Fibroblast of upper back skin (primary cell): ENCODE data around the gene ADAM15.

Experiments
- DNase-seq: peaks from one replicate; pipeline ENCODE4 v3.0.0-alpha.2; 2013

The ADAM15 gene

DNA sequence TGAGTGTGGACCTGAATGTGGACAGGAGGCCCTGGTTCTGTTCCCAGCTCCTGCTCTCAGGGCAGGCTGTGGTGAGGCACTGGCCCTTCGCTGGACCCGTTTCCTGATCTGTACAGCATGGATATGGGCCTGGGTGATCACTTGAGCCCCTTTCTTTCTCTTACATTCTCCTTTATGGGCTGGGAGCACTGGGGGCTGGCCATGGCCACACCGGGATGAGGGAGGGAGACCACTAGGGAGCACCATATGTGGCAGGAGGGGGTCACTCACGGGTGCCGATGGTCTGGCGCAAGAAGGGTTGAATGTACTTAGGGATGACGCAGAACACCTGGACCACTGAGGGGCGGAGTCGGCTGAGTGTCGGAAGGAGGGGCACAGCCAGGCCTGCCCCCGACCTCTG is 20.2 kb upstream of the ADAM15 start:
- no peak for DNase-seq

DNA sequence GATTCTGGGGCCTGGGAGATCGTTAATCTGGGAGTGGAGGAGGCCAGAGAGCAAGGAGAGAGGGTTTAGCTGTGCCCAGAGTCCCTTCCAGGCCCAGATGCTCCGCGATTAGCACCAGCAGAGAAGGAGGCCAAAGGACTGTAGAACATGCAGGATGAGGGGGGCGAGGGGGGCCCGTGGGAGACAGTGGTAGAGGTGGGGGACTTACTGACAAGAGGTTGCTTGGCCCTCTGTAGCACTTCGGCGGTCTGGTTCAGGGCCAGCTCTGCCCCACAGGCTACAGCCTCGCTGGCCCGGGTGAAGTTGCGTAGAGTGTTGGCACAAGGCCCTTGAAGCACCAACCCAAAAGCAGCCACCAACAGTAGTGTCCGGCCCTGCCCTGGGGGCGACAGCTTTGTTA is 18.2 kb upstream of the ADAM15 start:
- no peak for DNase-seq

DNA sequence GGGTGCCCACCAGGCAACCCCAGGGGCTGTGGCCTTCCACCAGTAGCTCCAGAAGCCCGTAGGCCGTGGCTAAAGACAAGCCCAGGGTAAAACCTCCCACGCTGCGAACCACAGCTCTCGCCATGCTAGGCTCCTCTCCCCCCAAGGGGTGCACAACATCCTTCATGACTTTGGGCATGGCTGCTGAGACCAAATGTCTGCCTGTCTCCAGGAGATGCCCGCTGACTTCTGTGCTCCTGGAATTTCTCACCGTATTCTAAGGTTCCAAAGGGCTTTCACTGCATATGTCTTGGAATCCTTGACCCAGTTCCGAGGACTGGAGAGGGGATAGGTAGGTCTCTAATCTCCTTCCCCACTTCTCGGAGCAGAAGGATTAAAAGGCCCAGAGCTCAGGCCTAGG is 17.6 kb upstream of the ADAM15 start, which contains the start of the genes DCST1 and DCST2:
DCST1 (plus strand) TSS at position 301 of the 400 bp plus-strand sequence. CDS start 213 bp downstream, outside the sequence.
DCST2 (minus strand) TSS at position 258 of the 400 bp plus-strand sequence; CDS start at position 178, 80 bp downstream.
- no peak for DNase-seq

DNA sequence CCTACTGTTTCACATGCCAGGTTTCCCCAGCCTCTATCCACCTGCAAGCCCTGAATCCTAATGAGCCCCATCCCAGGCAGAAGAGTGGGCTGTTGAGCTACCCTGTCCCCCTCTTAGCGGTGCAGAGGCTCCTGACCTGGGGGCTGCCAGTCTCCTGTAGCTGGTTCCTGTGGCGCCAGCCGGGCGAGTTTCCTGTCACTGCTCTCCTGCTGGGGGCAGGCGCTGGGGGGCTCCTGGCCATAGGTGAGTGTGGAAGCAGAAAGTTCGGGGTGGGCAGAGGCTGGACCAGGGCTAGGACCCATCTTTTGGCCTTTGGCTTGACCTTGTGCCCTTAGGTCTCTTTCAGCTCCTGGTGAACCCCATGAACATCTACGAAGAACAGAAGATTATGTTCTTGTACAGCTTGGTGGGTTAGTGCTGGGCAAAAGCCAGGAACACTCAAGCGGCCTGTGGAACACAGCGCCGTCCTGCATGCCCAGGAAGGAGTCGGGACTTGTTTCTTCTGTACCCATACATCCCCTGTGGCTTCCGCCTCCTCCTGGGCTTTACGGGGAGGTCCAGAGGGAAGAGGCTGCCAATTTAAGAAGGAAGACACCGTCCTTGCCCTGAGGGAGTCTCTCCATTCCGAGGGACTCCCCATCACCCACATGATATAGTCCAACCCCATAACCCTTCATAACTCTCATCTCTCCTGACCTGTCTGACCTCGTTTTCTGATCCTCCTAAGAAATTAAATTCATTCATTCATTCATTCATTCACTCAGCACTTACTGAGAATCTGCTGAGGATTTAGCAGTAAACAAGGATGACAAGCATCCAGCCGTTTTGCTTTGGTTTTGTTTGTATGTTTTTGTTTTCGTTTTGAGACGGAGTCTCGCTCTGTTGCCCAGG is 16.6 kb upstream of the ADAM15 start:
- no peak for DNase-seq

DNA sequence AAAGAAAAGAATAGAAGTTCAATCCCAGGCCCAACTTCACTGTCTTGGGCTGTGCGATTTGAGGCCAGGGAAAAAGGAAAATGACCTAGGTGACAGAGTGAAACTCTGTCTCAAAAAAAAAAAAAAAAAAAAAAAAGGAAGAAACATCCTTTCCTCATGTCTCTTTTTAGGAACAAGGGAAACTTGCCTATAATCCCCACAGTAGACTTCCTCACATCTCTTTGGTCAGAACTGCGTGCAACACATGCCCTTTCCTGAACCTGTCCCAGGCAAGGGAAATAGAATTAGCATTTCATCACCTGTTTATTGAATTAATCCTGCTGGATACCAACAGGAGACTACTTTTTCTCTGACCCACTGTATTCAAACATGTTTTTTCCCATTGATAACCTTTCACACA is 15.2 kb upstream of the ADAM15 start:
- DNase-seq, result no peak

DNA sequence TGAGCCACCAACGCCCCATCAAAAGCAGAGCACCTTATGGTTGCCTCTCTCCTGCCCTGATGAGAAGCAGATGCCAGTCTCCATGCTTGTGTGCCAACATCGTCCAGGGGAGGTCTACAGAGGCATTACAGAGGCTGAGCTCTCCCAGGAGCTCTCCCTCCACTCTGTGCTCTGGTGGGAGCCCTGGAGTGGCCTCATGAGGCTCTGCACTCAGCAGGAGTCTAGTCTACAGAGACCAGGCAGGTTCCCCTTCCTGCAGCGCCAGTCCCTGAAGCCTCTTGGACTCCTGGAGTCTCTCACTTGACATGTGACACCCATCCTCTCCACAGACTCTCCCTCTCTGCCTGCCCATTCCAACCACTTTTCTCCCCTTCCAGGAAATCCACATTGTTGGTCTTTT is 14.1 kb upstream of the ADAM15 start:
- DNase-seq, result no peak

DNA sequence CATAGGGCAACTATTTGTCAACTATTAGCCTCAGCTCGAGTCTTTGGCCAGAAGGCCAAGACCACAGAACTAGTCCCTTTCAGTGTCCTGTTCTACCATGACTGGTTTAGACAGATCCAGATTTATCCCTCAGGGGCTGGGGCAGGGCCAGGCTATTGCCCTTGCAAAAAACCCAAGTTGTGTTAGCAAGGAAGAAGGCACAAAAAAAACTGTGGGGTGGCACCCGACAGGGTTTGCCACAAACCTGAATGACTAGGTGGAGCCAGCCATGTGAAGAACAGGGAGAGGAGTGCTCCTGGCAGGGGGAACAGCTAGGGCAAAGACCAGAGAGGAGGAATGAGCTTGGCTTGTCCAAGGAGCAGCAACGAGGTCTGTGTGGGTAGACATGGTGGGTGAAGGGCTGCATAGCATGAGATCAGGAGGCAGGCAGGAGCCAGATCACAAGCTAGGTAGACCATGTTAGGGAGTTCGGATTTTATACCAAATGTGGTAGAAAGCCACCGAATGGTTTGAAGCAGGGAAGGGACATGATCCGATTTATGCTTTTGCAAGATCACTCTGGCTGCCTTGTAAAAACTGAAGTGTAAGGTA is 13.2 kb upstream of the ADAM15 start:
- no peak for DNase-seq

DNA sequence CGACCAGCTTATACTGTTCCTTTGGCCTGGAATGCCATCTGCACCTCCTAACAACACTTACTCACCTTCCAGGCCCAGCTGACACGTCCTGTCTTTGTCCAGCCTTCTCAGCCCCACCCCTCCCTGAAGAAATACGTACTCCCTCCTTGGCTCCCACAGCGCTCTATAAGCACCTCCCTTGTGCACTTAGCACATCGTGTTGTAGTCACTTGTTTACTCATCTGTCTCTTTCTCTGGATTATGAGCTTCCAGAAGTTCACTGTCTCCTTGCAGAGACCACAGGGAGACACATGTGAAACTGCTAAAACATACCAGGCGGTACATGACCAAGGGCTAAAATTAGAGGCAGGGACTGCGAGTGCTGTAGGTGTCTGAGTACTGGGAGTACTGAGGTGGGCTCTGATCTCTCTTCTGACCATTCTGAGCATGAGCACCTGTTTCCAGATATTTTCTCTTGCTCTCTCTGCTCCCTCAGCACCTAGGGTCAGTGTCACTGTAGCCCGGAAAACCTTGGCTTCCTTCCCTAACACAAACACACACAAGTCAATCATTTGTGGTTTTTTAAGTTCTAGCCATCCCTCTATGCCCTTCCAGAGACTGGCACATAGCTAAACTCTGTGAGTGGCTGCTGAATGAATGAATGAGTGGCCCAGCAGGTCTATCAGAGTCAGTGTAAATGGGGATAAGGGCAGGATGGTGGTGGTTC is 12.4 kb upstream of the ADAM15 start:
- no peak for DNase-seq

DNA sequence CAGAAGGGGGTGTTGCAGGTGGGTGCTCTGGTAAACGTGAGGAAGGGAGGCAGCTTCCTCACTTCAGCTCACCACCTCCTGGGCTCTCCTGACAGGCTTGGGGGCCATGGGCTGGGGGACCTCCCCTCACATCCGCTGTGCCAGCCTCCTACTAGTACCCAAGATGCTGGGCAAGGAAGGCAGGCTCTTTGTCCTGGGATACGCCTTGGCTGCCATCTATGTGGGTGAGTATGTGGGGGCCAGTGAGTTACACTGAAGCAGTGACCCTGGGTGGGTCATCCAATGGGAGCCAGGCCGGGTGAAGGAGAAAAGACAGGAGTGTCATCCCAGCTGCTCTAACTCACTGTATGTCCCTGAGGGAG is 11.8 kb upstream of the ADAM15 start:
- no peak for DNase-seq

DNA sequence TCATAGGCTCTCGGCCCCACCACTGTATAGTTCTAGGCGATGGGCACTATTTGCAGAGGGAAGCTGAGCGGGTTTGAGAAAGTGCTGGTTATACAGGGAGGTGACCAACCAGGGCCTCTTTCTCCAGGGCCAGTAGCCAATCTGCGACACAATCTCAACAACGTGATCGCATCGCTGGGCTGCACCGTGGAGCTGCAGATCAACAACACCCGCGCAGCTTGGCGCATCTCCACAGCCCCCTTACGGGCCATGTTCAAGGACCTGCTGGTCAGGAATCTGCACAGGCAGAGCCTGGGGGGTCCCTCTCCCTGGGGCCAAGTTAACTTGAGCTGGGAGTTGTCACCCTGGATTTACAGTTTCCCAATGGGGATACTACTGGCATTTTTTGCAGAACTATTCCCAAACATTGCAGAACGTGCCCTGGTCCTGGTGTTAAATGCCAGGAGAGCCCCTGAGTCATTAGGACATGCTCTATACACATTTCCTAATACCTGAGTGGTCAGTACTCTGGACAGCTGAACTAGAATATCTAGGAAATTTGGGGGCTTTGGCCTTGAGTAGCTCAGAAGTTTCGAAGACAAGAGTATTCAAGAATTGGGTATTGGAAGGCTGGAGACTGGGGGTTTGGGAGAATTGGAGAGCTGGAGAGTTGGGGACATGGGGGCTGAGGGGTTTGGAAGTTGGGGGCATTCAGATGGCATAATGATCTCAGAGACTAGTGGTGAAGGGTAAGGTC is 10.6 kb upstream of the ADAM15 start:
- no peak for DNase-seq

DNA sequence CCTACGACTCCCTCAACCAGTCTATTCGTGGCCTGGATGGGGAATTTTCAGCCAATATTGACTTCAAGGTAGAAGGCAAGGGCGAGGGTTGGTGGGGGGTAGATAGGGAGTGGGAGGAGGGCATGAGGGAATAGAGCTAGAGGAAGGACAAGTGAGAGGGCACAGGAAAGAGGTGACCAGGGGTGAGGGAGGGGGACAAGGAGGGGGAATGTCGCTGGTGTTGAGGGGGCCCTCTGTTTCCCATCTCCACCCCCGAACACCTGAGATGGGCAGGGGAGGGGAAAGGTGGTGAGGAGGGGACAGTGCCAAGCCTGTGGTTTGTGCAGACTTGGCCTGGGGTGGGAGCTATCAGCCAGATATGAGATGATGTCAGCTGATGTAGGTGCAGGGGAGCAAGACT is 8.3 kb upstream of the ADAM15 start:
- DNase-seq, result no peak

DNA sequence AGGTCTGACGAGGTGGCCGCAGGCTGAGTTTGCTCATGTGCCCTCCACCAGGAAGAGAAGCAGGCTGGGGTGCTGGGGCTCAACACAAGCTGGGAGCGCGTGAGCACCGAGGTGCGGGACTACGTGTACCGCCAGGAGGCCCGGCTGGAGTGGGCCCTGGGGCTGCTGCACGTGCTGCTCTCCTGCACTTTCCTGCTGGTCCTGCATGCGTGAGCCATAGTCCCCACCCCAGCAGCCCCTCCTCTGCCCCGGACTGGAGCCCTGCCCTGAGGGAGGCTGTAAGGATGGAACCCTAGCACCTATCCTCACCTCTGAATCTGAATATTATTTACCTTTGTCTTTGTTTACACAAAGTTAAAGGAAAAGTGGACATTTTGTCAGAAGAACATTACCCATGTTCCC is 7.8 kb upstream of the ADAM15 start:
- no peak for DNase-seq

DNA sequence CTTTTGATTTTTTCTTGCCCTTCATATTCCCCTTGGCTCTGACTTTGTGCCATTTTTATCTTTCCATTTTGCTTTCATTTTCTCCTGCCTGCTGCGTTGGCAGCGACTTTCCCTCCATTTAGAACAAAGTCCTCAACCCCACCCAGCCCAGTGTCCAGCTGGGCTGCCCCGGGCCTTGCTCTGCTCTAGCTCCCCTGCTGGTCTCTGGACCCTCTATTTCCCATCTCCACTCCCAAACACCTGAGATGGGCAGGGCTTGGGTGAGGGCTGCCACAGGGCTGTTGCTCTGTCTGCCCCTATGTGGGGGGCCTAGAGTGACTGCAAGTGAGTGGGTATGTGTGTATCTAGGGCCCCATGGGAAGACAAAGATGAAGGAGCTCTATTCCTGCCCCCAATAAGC is 7.3 kb upstream of the ADAM15 start:
- no peak for DNase-seq

DNA sequence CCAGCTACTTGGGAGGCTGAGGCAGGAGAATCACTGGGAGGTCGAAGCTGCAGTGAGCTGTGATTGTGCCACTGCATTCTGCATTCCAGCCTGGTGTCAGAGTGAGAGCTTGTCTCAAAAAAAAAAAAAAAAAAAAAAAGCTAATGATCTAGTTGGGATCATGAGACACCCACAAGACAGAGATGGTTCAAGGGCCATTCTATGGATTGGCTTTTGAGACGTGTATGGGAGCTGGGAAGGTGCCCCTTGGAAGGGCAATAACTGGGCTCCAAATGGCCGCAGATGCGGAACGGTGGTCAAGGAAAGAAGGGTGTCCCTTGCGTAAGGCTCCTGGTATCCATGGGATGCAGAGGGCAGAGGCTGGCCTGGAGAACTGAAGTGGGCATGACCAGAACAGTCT is 6.8 kb upstream of the ADAM15 start:
- DNase-seq, result no peak

DNA sequence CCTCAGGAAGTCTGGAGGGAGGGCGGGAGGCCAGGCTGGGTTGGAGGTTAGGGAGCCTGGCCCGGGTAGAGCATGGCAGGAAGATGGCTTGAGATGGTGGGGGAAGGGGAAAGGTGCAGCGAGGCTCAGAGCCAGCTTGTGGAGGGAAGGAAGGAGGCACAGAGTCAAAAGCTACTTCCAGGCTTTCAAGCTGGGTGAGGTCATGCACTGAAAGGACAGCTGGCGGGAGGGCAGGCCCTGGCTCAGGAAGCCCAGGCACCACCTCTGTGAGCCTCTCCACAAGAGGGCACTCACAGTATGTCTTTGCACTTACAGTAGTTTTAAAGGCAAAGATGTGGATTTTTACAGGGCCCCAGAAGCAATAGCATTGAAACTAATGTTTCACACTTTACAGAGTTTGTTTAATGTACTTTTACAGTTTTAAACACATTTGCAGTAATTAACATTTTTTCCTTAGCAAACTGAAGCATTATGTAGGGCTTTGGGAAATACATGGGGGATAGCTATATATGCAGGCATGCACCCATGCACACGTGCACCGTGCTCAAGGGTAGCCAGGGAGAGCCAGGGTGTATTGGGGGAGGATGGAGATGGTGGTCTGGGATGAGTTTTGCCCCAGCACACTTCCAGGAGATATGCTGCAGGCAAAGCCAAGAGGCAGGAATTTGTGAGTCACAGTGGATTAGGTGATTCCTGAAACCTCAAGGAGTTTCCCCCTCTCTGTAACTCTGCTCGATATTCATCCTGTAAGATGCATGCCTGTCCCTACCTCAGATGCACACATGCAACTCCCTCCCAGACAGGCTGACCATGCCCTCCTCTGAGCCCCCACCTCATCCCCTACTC is 6.1 kb upstream of the ADAM15 start:
- DNase-seq, result peak; percentile 66

DNA sequence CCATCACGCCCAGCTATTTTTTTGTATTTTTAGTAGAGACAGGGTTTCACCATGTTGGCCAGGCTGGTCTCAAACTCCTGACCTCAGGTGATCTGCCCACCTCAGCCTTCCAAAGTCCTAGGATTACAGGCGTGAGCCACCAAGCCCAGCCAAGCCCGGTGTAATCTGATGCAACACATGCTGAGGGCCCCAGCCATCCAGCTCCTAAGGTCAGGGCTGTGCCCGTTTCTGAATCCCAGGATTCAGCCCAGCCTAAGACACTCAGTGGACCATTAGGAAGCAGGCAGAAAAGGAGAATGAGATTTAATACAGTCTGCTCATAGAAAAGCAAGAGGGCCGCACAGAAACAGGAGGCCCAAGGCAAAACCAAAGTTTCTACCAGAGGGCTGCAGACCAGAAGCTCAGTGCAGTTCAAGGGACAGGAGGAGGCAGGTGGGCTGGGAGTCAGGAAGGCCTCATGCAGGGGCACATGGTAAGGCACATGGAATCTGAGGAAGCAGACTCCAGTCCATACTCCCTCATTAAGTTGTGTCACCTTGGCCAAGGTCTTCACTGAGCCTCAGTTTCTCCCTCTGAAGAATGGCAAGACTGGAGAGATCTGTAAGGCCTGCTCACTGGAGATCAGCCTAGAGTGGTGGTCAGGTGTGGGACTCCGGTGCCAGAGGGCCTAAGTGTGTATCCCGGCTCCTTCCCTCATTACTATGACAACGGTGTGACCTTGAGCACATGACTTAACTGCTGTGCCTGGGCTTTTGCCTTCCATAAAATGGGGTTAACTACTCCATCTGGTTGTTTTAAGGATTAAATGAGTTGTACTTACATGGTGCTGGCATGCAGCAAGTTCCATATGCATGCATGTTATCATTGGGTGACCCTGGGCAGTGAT is 2.4 kb upstream of the ADAM15 start:
- no peak for DNase-seq

DNA sequence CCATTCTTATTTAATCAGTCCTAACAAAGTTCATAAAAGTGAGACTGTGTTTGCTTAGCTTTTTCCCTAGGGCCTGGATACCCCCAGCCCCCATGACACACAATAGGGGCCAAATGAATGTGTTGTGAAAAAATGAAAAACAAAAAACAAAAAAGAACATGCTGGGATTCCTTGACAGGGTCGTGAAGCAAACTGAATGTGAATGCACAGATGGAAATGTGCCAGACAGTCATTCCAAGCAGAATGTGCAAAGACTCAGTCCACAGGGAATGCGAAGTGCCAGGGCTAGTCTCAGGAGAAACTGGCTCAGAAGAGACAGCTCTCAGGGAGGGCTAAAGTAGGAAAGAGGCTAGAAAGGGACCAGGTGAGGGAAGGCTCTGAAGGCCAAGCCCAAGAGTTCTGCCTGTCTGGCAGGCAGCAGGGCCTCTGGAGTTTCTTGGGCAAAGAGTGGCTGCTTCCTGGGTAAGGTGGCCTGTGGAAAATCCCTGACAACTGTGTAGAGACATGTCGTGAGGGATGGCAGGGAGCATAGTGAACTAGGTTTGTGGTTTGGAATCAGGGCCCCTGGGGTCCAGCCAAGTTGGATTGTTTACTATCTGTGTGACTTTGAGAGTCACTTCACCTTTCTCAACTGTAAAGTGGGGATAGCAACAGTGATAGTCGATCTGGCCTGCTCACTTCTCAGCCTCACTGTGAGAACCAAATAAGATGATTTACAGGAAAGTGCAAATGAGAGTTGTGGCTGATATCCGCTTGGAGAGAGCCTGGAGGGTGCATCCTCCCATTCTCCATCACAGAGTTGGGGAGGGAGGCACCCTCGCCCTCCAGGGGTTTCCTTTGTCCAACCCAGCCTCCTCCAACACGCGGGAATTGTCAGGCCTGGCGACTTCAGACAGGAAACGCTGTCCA is 1.2 kb upstream of the ADAM15 start:
- DNase-seq, result peak; percentile 63

DNA sequence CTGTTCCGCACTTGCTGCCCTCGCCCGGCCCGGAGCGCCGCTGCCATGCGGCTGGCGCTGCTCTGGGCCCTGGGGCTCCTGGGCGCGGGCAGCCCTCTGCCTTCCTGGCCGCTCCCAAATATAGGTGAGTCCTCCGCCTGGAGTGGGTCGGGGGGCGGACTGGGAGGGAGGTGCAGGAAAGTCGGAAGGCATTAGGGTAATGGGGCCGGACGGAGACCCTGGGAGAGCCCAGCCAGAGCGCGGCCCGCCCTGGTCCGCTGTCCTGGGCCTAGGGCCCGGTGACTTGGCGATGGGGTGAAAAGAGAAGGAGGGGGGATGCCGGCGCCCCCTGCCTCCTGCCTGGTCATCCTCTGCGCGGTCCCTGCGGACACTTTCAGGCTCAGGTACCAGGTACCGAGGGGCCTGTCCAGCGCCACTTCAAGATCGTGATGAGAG is 243 bp downstream of the ADAM15 start:
- DNase-seq, result no peak

DNA sequence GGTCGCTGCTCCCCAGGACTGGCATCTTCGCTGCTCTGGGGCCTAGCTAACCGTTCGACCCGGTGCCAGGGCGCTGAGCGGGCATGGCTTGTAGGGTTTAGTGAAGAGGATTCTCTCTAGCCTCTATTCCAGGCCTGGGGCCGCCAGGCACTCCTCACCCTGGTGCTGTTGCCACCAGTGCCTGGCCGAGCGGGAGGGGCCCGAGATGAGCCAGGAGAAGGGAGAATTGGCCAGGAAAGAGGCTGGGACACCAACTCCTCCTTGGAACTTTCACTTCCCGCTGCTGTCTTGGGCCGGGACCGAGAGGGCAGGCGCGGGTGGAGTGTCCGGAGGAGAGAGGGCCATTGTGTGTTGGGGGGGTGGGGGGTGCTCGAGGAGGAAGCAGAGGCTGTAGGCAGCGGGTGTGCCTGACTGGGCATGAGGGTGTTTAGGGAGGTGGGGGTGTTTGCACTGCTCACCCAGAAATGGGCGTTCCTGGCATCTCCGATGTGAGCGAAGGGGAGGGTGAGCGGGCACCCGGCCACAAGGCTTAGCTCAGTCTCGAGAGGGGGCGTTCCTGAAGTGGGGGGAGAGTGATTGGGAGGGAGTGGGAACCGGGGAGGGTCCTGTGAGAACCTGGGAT is 772 bp downstream of the ADAM15 start:
- DNase-seq, result no peak
